ENCODE results near the gene NTPCR. TPM values are rescaled to one million over a fixed set of nuclear protein-coding genes. Genes with fewer than 3 reads are reported as not detected.

The NTPCR gene
- total RNA-seq, 1 donor from 2014 or later = 47.6 TPM

DNA sequence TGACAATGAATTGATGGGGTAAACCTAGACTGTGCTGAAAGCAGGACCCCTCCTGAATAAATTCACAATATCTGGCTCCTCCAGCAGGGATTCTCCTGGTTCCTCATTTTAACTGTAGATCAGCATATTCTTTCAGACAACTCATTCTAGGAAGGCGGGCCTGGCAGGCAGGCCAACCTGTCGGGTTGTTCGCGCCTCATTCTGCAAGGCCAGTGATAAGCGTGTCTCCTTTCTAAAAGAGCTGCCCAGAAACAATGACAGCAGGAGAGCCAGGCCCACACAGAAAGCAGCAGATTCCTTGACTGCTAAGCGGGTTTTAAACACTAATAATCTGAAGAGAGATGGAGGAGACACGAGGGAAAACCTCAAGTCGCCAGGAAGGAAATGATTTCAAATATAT lies 70.0 kb downstream of the NTPCR start:
- no peaks in the 10 kb centered on the region for H3K27me3 ChIP-seq (ENCODE audit: low read depth)
- no peak overlapping the region for H3K27ac ChIP-seq (replicated peaks)
- DNase-seq = no peak
- intact Hi-C loops (cut with micrococcal nuclease) = no loop called here
- TF ChIP-seq CTCF (IDR thresholded peaks at IDR 0.05; ENCODE audit: borderline replicate concordance) = no peak
- no peaks in the 10 kb centered on the region for H3K36me3 ChIP-seq
- H3K4me1 ChIP-seq = peaks cover 12% of the 10 kb centered on the region
- no peaks in the 10 kb centered on the region for H3K9me3 ChIP-seq (replicated peaks)
- H3K4me3 ChIP-seq = no peak overlapping the region

DNA sequence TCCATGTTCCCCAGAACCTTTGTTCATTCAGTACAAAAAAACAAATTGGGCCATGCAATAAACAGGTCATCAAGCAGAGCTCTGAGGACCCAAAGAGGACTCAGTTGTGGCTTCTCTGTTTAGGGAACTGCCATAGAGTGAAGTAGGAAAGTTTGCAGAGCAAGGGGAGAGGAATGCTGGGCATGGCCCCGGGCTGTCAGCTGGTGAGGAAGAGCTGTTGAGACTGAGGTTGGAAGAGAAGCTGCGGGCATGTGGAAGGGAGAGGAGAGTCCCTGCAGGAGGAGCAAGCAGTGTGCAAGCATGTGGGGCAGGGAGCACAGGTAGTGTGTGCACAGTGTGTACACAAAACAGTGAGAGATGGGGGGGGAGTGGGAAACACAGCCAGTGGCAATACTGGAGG lies 71.8 kb downstream of the NTPCR start:
- Histone ChIP-seq H3K27ac (replicated peaks) (no peak overlapping the region), H3K27me3 (ENCODE audit: low read depth) (no peaks in the 10 kb centered on the region), H3K36me3 (no peaks in the 10 kb centered on the region), H3K4me3 (no peak overlapping the region), H3K9me3 (replicated peaks) (no peaks in the 10 kb centered on the region), H3K4me1 (peaks cover 12% of the 10 kb centered on the region)
- intact Hi-C loops (cut with micrococcal nuclease) = no loop called here
- no peak for TF ChIP-seq CTCF (IDR thresholded peaks at IDR 0.05; ENCODE audit: borderline replicate concordance)
- DNase-seq = no peak

DNA sequence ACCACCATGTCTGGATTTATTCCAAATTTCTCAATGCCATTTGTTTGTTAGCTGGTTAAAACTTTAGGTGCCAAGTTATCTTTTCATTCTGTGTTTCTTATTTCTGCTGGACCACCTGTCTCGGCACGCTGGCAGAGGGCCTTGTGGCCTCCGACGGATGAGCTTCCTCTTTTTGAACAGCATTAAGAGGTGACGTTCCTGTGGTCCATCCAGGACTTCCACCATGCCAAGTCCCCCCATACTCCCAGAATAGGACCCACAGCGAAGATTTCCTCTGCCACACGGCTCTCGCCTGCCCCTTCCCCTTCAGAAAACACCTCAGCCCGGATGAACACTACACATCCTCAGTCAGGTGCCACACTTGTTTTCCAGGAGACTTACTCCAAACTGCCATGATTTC lies 73.8 kb downstream of the NTPCR start:
- peaks cover 12% of the 10 kb centered on the region for H3K4me1 ChIP-seq
- no peak overlapping the region for H3K4me3 ChIP-seq
- no peak for TF ChIP-seq CTCF (IDR thresholded peaks at IDR 0.05; ENCODE audit: borderline replicate concordance)

GRCh38 chr1:233025157-233025556 lies 74.7 kb downstream of the NTPCR start:
- DNase-seq = peak; percentile 36
- Histone ChIP-seq H3K27ac (replicated peaks) (no peak overlapping the region), H3K4me3 (no peak overlapping the region), H3K27me3 (ENCODE audit: low read depth) (no peaks in the 10 kb centered on the region), H3K36me3 (no peaks in the 10 kb centered on the region), H3K9me3 (replicated peaks) (no peaks in the 10 kb centered on the region), H3K4me1 (peaks cover 10% of the 10 kb centered on the region)
- TF ChIP-seq CTCF (IDR thresholded peaks at IDR 0.05; ENCODE audit: borderline replicate concordance) = peak; percentile 78
- intact Hi-C loops (cut with micrococcal nuclease) = loop anchor here (5.0 kb wide), 1 partner anchor 388 kb away; no protein-coding TSS in a partner anchor

More for the DNA sequence above, 73.8 kb downstream of the NTPCR start:
- intact Hi-C loops (cut with micrococcal nuclease) = no loop called here
- H3K9me3 ChIP-seq (replicated peaks) = no peaks in the 10 kb centered on the region
- H3K27ac ChIP-seq (replicated peaks) = no peak overlapping the region
- no peaks in the 10 kb centered on the region for H3K27me3 ChIP-seq (ENCODE audit: low read depth)
- DNase-seq = no peak
- no peaks in the 10 kb centered on the region for H3K36me3 ChIP-seq

DNA sequence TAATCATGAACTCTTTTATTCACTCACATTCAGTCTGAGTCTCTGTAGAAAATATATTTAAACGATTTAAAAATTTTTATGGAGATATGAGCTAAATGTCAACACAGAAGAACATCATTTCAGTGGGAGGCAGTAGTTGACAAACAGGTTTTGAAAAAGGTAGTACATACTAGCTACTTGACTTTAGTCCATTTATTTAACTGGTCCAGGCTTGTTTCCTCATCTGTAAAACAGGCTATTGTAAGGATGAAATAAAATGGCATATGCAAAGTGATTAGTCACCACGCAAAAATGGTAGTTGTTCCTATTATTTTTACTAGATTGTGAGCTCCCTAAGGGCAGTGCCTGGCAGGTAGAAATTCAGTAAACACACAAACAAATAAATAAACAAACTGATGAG lies 75.2 kb downstream of the NTPCR start:
- Histone ChIP-seq H3K27ac (replicated peaks) (no peak overlapping the region), H3K4me3 (no peak overlapping the region), H3K9me3 (replicated peaks) (no peaks in the 10 kb centered on the region), H3K36me3 (no peaks in the 10 kb centered on the region), H3K4me1 (peaks cover 6% of the 10 kb centered on the region), H3K27me3 (ENCODE audit: low read depth) (no peaks in the 10 kb centered on the region)
- peak; percentile 5 for TF ChIP-seq CTCF (IDR thresholded peaks at IDR 0.05; ENCODE audit: borderline replicate concordance)
- intact Hi-C loops (cut with micrococcal nuclease) = loop anchor here (5.0 kb wide), 1 partner anchor 388 kb away; no protein-coding TSS in a partner anchor
- no peak for DNase-seq
